ENCODE measurements around the gene FGF4.

FGF4 gene, protein sequence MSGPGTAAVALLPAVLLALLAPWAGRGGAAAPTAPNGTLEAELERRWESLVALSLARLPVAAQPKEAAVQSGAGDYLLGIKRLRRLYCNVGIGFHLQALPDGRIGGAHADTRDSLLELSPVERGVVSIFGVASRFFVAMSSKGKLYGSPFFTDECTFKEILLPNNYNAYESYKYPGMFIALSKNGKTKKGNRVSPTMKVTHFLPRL
- total RNA-seq, result 0 to 0.19 (median 0) reads per million in 3 donors

DNA sequence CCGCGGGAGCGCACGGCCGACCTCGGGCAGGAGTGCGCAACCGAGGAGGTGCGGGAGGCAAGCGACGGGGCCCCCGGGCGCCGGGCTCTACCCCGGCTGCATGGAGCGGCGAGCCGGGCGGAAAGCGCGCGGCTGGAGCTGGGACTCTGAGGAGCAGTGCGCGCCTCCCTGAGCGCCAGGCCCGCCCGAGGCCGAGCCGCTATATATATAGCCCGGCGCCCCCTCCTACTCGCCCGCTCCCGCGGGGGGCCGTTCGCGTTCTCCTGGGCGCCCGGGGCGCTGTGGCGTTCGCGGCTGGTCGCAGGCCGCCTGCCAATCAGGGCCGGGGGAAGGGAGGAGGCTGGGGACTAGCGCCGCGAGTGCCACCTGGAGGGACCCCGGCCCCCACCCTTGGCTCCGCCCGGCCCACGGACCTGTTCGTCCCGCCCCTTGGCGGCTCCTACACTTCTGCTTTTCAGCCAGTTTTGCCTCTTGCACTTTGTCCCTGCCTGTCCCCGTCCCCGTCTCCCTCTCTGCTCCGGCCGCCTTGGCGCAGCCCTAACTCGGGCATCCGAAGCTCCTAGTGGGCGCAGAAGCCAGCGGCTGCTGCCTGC, at the start of gene FGF4:
TSS of gene FGF4 (minus strand) at position 179 of the 593 bp plus-strand sequence. CDS start 257 bp downstream, outside the sequence.
- Histone ChIP-seq H3K4me1 (ENCODE audit: control insufficient read depth, insufficient read depth, low read length, poor library complexity, severe bottlenecking) (no peaks in the 10 kb centered on the region), H3K9me3 (ENCODE audit: control insufficient read depth, low read length) (no peaks in the 10 kb centered on the region), H3K27ac (ENCODE audit: insufficient read depth, low read length, poor library complexity, severe bottlenecking) (no peak within 1 kb of the TSS), H3K4me3 (ENCODE audit: insufficient read depth, low read depth, low read length, poor library complexity, severe bottlenecking) (no peak within 1 kb of the TSS), H3K36me3 (ENCODE audit: control insufficient read depth, insufficient read depth, low read length) (no peaks in the 10 kb centered on the region), H3K27me3 (replicated peaks; ENCODE audit: control insufficient read depth, insufficient read depth, low read length, poor library complexity, severe bottlenecking) (peaks cover 6% of the 10 kb centered on the region)
- DNase-seq, result no peak

DNA sequence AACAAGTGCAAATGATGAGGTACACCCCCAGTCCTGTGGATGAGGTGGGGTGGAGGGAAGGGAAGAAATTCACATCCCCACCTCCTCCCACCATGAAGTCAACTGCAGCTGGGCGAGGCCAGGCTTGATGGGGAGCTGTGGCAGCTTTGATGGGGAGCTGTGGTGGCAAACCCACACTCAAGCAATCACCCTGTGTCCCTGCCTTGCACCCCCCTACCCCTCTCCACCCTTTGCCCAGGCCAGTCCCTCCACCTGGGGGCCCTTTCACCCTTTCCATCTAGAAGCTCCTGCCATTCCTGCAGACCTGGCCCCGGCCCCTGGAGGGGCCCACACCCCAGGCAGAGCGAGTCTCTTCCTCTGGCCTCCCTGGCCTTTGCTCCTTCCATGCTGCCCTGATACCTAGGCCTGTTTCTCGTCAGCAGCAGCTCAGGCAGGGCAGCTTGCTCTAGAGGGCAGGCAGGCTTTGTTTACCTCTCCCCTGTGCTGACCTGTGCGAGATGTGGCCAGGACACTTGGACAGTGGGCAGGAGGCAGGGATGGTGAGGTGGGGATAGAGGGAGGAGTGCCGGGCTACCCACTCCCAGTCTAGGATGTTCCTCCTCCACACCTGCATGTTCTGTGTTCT, 48.6 kb upstream of the FGF4 start:
- H3K27me3 ChIP-seq (replicated peaks; ENCODE audit: control insufficient read depth, insufficient read depth, low read length, poor library complexity, severe bottlenecking), result no peaks in the 10 kb centered on the region
- H3K4me1 ChIP-seq (ENCODE audit: control insufficient read depth, insufficient read depth, low read length, poor library complexity, severe bottlenecking), result no peaks in the 10 kb centered on the region
- H3K4me3 ChIP-seq (ENCODE audit: insufficient read depth, low read depth, low read length, poor library complexity, severe bottlenecking), result no peak overlapping the region

GRCh38 chr11:69822676-69823494, 47.7 kb upstream of the FGF4 start:
- DNase-seq, result no peak
- H3K27ac ChIP-seq (ENCODE audit: insufficient read depth, low read length, poor library complexity, severe bottlenecking), result no peak overlapping the region
- H3K9me3 ChIP-seq (ENCODE audit: control insufficient read depth, low read length), result no peaks in the 10 kb centered on the region
- no peaks in the 10 kb centered on the region for H3K27me3 ChIP-seq (replicated peaks; ENCODE audit: control insufficient read depth, insufficient read depth, low read length, poor library complexity, severe bottlenecking)
- no peaks in the 10 kb centered on the region for H3K36me3 ChIP-seq (ENCODE audit: control insufficient read depth, insufficient read depth, low read length)
- H3K4me1 ChIP-seq (ENCODE audit: control insufficient read depth, insufficient read depth, low read length, poor library complexity, severe bottlenecking), result no peaks in the 10 kb centered on the region
- no peak overlapping the region for H3K4me3 ChIP-seq (ENCODE audit: insufficient read depth, low read depth, low read length, poor library complexity, severe bottlenecking)

More for the DNA sequence above, 48.6 kb upstream of the FGF4 start:
- H3K27ac ChIP-seq (ENCODE audit: insufficient read depth, low read length, poor library complexity, severe bottlenecking), result no peak overlapping the region
- DNase-seq, result no peak
- no peaks in the 10 kb centered on the region for H3K36me3 ChIP-seq (ENCODE audit: control insufficient read depth, insufficient read depth, low read length)
- H3K9me3 ChIP-seq (ENCODE audit: control insufficient read depth, low read length), result no peaks in the 10 kb centered on the region

GRCh38 chr11:69821511-69822040, 46.4 kb upstream of the FGF4 start:
- Histone ChIP-seq H3K4me3 (ENCODE audit: insufficient read depth, low read depth, low read length, poor library complexity, severe bottlenecking) (no peak overlapping the region), H3K27me3 (replicated peaks; ENCODE audit: control insufficient read depth, insufficient read depth, low read length, poor library complexity, severe bottlenecking) (peaks cover 12% of the 10 kb centered on the region), H3K36me3 (ENCODE audit: control insufficient read depth, insufficient read depth, low read length) (no peaks in the 10 kb centered on the region), H3K4me1 (ENCODE audit: control insufficient read depth, insufficient read depth, low read length, poor library complexity, severe bottlenecking) (peaks cover 3% of the 10 kb centered on the region), H3K27ac (ENCODE audit: insufficient read depth, low read length, poor library complexity, severe bottlenecking) (no peak overlapping the region), H3K9me3 (ENCODE audit: control insufficient read depth, low read length) (no peaks in the 10 kb centered on the region)
- DNase-seq, result no peak

- no peaks in the 10 kb centered on the region for H3K9me3 ChIP-seq (ENCODE audit: control insufficient read depth, low read length)
- DNase-seq, result no peak
- H3K27me3 ChIP-seq (replicated peaks; ENCODE audit: control insufficient read depth, insufficient read depth, low read length, poor library complexity, severe bottlenecking), result peaks cover 13% of the 10 kb centered on the region
- H3K4me3 ChIP-seq (ENCODE audit: insufficient read depth, low read depth, low read length, poor library complexity, severe bottlenecking), result no peak overlapping the region
- H3K4me1 ChIP-seq (ENCODE audit: control insufficient read depth, insufficient read depth, low read length, poor library complexity, severe bottlenecking), result peaks cover 3% of the 10 kb centered on the region
- no peaks in the 10 kb centered on the region for H3K36me3 ChIP-seq (ENCODE audit: control insufficient read depth, insufficient read depth, low read length)
- H3K27ac ChIP-seq (ENCODE audit: insufficient read depth, low read length, poor library complexity, severe bottlenecking), result no peak overlapping the region
Observed at GRCh38 chr11:69820441-69820840, 45.3 kb upstream of the FGF4 start.

DNA sequence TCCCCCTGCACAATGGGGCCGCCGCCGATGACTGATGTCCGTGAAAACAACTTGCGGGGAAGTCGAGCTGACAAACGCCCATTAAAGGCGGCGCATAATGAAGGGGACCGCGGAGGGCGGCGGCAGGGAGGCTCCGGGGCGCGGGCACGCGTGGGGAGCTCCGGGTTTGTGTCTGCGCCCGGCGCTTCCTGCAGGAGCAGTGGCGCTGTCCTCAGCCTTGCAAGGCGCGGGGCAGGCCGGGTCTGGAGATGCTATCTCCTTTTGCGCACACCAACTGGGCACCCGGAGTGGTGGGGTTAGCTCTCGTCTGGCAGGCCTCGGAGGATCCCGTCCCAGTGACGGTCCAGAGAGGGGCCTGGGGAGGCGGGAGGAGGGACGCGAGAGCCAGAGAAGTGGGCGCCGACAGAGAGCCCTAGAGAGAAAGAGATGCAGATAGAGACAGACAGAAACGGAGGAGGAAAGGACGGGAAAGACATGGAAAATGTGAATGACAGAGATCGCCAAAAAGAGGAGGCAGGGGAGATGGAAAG, 44.5 kb upstream of the FGF4 start:
- Histone ChIP-seq H3K27ac (ENCODE audit: insufficient read depth, low read length, poor library complexity, severe bottlenecking) (no peak overlapping the region), H3K9me3 (ENCODE audit: control insufficient read depth, low read length) (no peaks in the 10 kb centered on the region), H3K4me1 (ENCODE audit: control insufficient read depth, insufficient read depth, low read length, poor library complexity, severe bottlenecking) (peaks cover 3% of the 10 kb centered on the region), H3K27me3 (replicated peaks; ENCODE audit: control insufficient read depth, insufficient read depth, low read length, poor library complexity, severe bottlenecking) (peaks cover 13% of the 10 kb centered on the region), H3K36me3 (ENCODE audit: control insufficient read depth, insufficient read depth, low read length) (no peaks in the 10 kb centered on the region), H3K4me3 (ENCODE audit: insufficient read depth, low read depth, low read length, poor library complexity, severe bottlenecking) (no peak overlapping the region)
- no peak for DNase-seq

DNA sequence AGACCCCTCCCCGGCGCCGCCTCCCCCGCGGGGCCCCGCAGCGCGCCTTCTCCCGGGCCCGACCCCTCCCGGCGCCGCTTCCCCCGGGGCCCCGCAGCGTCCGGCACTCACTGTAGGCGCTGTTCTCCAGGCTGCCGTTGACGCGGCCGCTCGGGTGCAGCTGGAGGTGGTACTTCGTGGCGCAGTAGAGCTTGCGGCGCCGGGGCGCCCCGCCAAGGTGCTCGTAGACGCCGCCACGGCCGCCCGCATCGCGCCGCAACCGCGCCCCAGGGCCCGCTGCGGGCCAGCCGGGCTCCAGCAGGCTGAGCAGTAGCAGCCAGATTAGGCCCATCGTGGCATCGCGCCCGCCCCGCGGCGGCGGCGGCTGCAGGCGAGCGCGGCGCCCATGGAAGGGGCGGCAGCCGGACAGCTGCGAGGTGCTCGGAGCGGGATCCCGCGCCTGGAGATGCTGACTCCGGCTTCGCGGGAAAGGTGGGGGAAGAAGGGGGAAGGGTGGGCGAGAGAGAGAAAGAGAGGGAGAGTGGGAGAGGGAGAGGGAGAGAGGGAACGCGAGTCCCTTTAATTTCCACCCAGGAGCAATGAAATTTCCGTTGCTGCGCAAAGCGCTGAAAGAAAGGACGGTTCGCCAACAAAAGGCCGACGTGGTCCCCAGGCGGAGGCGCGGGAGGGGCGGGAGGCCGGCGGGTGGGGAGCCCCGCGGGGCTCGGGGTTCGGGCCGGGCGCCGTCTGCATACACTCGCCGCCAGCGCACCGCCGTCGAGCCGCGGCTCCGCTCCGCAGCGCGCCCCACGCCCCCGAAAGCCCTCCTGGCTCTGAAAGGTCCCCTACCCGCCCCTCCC, 43.7 kb upstream of the FGF4 start, which contains the start of gene FGF3:
TSS of gene FGF3 (minus strand) at position 814 of the 839 bp plus-strand sequence. CDS start at position 331, 483 bp downstream.
- Histone ChIP-seq H3K4me1 (ENCODE audit: control insufficient read depth, insufficient read depth, low read length, poor library complexity, severe bottlenecking) (peaks cover 3% of the 10 kb centered on the region), H3K27ac (ENCODE audit: insufficient read depth, low read length, poor library complexity, severe bottlenecking) (no peak within 1 kb of the TSS), H3K4me3 (ENCODE audit: insufficient read depth, low read depth, low read length, poor library complexity, severe bottlenecking) (no peak within 1 kb of the TSS), H3K9me3 (ENCODE audit: control insufficient read depth, low read length) (no peaks in the 10 kb centered on the region), H3K27me3 (replicated peaks; ENCODE audit: control insufficient read depth, insufficient read depth, low read length, poor library complexity, severe bottlenecking) (peaks cover 13% of the 10 kb centered on the region), H3K36me3 (ENCODE audit: control insufficient read depth, insufficient read depth, low read length) (no peaks in the 10 kb centered on the region)
- DNase-seq, result no peak

DNA sequence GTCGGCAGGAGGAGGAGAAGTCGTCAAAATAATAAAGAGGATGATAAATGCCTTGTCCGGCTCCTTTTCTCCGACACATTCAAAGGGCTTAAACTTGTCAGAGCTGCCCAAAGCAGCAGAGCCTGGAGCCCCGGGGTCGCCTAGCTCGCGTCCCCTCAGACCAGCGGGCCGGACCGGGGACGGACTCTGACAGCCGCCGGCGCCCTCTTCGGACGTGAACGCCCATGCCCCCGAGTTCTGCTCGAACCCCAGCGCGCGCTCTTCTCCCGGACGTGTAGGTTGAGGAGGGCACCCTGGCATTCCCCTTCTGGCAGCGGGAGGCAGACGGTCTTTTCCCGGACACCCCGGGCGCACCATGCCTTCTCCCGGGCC, 43.1 kb upstream of the FGF4 start:
- DNase-seq, result no peak
- Histone ChIP-seq H3K9me3 (ENCODE audit: control insufficient read depth, low read length) (no peaks in the 10 kb centered on the region), H3K36me3 (ENCODE audit: control insufficient read depth, insufficient read depth, low read length) (no peaks in the 10 kb centered on the region), H3K4me1 (ENCODE audit: control insufficient read depth, insufficient read depth, low read length, poor library complexity, severe bottlenecking) (peaks cover 3% of the 10 kb centered on the region), H3K4me3 (ENCODE audit: insufficient read depth, low read depth, low read length, poor library complexity, severe bottlenecking) (no peak overlapping the region), H3K27me3 (replicated peaks; ENCODE audit: control insufficient read depth, insufficient read depth, low read length, poor library complexity, severe bottlenecking) (peaks cover 13% of the 10 kb centered on the region), H3K27ac (ENCODE audit: insufficient read depth, low read length, poor library complexity, severe bottlenecking) (no peak overlapping the region)

Data from effector memory CD4-positive, alpha-beta T cell (primary cell).